ENCODE results near the gene ZNF518B.

- no peak for TF ChIP-seq POLR2AphosphoS5 (IDR thresholded peaks at IDR 0.05; ENCODE audit: low read depth, low read length)
- TF ChIP-seq EZH2 (IDR thresholded peaks at IDR 0.05), result no peak
- TF ChIP-seq, protein P1, sequence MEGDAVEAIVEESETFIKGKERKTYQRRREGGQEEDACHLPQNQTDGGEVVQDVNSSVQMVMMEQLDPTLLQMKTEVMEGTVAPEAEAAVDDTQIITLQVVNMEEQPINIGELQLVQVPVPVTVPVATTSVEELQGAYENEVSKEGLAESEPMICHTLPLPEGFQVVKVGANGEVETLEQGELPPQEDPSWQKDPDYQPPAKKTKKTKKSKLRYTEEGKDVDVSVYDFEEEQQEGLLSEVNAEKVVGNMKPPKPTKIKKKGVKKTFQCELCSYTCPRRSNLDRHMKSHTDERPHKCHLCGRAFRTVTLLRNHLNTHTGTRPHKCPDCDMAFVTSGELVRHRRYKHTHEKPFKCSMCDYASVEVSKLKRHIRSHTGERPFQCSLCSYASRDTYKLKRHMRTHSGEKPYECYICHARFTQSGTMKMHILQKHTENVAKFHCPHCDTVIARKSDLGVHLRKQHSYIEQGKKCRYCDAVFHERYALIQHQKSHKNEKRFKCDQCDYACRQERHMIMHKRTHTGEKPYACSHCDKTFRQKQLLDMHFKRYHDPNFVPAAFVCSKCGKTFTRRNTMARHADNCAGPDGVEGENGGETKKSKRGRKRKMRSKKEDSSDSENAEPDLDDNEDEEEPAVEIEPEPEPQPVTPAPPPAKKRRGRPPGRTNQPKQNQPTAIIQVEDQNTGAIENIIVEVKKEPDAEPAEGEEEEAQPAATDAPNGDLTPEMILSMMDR (IDR thresholded peaks at IDR 0.05 in 2 of 3, conservative IDR thresholded peaks at IDR 0.05 in 1 of 3; ENCODE audit: borderline replicate concordance in 1 of 3, insufficient read depth in 1 of 3, low read depth in 2 of 3, low read length in 2 of 3), result no peak
- TF ChIP-seq JUND (IDR thresholded peaks at IDR 0.05), result no peak
Measured at GRCh38 chr4:10500776-10501175, 43.5 kb upstream of the ZNF518B start.
